A549 (cell line): ENCODE measurements around the gene PASK.

Source experiments
- EP300 ChIP-seq, 2 experiments: fragments of >200 bp; sonication (Bioruptor Twin); formaldehyde crosslinking; IDR thresholded peaks; 2 replicates in 1 of 2; 3 replicates in 1 of 2; pipeline ENCODE4 v1.6.1; 2016 to 2017
- HDAC2 ChIP-seq: fragments of 200-600 bp; sonication (generic); IDR thresholded peaks from 2 replicates; pipeline ENCODE4 v1.6.1; 2016
- POLR2A ChIP-seq: IDR thresholded peaks from 2 replicates; pipeline ENCODE4 v1.6.1; 2012; ENCODE audit warnings: mild to moderate bottlenecking, low read length
- TF ChIP-seq, protein P1 (sequence below): fragments of >200 bp; sonication (Bioruptor Twin); formaldehyde crosslinking; IDR thresholded peaks from 3 replicates; pipeline ENCODE4 v1.5.1; 2016
- TF ChIP-seq, protein P2 (sequence below): IDR thresholded peaks from 2 replicates; pipeline ENCODE4 v1.6.1; 2012; ENCODE audit warnings: low read depth, borderline replicate concordance

DNA sequence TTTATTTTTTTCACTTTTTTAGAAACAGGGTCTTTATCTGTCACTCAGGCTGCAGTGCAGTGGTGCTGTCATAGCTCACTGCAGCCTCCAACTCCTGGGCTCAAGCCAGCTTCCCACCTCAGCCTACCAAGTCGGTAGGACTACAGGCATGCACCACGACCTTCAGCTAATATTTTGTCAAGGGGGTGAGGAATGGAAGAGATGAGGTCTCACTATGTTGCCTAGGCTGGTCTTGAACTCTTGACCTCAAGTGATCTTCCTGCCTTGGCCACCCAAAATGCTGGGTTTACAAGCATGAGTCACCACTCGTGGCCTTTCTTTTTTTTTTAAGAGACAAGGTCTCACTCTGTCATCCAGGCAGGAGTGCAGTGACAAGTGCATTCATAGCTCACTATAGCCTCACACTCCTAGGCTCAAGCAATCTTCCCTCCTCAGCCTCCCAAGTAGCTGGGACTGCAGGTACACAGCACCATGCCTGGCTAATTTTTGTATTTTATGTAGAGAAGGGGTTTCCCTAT, 14.4 kb upstream of the PASK start:
- TF ChIP-seq, protein P1, sequence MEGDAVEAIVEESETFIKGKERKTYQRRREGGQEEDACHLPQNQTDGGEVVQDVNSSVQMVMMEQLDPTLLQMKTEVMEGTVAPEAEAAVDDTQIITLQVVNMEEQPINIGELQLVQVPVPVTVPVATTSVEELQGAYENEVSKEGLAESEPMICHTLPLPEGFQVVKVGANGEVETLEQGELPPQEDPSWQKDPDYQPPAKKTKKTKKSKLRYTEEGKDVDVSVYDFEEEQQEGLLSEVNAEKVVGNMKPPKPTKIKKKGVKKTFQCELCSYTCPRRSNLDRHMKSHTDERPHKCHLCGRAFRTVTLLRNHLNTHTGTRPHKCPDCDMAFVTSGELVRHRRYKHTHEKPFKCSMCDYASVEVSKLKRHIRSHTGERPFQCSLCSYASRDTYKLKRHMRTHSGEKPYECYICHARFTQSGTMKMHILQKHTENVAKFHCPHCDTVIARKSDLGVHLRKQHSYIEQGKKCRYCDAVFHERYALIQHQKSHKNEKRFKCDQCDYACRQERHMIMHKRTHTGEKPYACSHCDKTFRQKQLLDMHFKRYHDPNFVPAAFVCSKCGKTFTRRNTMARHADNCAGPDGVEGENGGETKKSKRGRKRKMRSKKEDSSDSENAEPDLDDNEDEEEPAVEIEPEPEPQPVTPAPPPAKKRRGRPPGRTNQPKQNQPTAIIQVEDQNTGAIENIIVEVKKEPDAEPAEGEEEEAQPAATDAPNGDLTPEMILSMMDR: no peak
- TF ChIP-seq EP300 (IDR thresholded peaks at IDR 0.05): no peak
- no peak for TF ChIP-seq POLR2A
- TF ChIP-seq, protein P2, sequence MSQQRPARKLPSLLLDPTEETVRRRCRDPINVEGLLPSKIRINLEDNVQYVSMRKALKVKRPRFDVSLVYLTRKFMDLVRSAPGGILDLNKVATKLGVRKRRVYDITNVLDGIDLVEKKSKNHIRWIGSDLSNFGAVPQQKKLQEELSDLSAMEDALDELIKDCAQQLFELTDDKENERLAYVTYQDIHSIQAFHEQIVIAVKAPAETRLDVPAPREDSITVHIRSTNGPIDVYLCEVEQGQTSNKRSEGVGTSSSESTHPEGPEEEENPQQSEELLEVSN: no peak
- TF ChIP-seq HDAC2: no peak
